T47D (cell line): ENCODE measurements around the gene RBFOX1.

ENCODE experiments used
- DNase-seq, 2 experiments: peaks; one replicate each; pipeline versions ENCODE4 v3.0.0 to v3.0.0-alpha.2; 2011 to 2012; ENCODE audit warnings: low read depth in 1 of 2, low spot score in 1 of 2
- JUND ChIP-seq: IDR thresholded peaks from 2 replicates; pipeline ENCODE4 v1.6.1; 2012; ENCODE audit warnings: low read depth
- in situ Hi-C: cut with HindIII; loops from 2 replicates; pipeline ENCODE4 v1.10.0; 2016; ENCODE audit warnings: low sequenced_read_pairs, low pct_unique_long_range_greater_than_20kb

RBFOX1 gene

GRCh38 chr16:7561908-7562405 lies 229.3 kb downstream of the RBFOX1 start:
- in situ Hi-C loops, result no loop called here
- no peak for DNase-seq
- no peak for TF ChIP-seq JUND

GRCh38 chr16:7566360-7566759 lies 233.7 kb downstream of the RBFOX1 start:
- TF ChIP-seq JUND, result no peak
- DNase-seq, result no peak
- in situ Hi-C loops, result no loop called here

GRCh38 chr16:7571366-7571765 lies 238.7 kb downstream of the RBFOX1 start:
- TF ChIP-seq JUND, result no peak
- in situ Hi-C loops, result no loop called here
- no peak for DNase-seq

GRCh38 chr16:7577588-7577987 lies 244.9 kb downstream of the RBFOX1 start:
- DNase-seq, result no peak
- TF ChIP-seq JUND, result no peak
- in situ Hi-C loops, result no loop called here

- TF ChIP-seq JUND, result no peak
- in situ Hi-C loops, result no loop called here
- no peak for DNase-seq
Measured at GRCh38 chr16:7579454-7579853, 246.8 kb downstream of the RBFOX1 start.

- in situ Hi-C loops, result no loop called here
- TF ChIP-seq JUND, result no peak
- DNase-seq, result no peak
Measured at GRCh38 chr16:7581175-7581574, 248.5 kb downstream of the RBFOX1 start.

GRCh38 chr16:7583396-7583795 lies 250.8 kb downstream of the RBFOX1 start:
- in situ Hi-C loops, result no loop called here
- DNase-seq, result no peak
- TF ChIP-seq JUND, result no peak

- no peak for DNase-seq
- no peak for TF ChIP-seq JUND
- in situ Hi-C loops, result no loop called here
Measured at GRCh38 chr16:7584561-7584960, 251.9 kb downstream of the RBFOX1 start.

GRCh38 chr16:7585705-7586104 lies 253.1 kb downstream of the RBFOX1 start:
- no peak for DNase-seq
- no peak for TF ChIP-seq JUND
- in situ Hi-C loops, result no loop called here

GRCh38 chr16:7590934-7591333 lies 258.3 kb downstream of the RBFOX1 start:
- no peak for TF ChIP-seq JUND
- no peak for DNase-seq
- in situ Hi-C loops, result no loop called here

- no peak for DNase-seq
- in situ Hi-C loops, result no loop called here
- TF ChIP-seq JUND, result no peak
Measured at GRCh38 chr16:7596308-7596707, 263.7 kb downstream of the RBFOX1 start.

- no peak for TF ChIP-seq JUND
- in situ Hi-C loops, result no loop called here
Measured at GRCh38 chr16:7597677-7598076, 265.0 kb downstream of the RBFOX1 start.

GRCh38 chr16:7601100-7601499 lies 268.5 kb downstream of the RBFOX1 start:
- no peak for TF ChIP-seq JUND
- no peak for DNase-seq
- in situ Hi-C loops, result no loop called here

More at GRCh38 chr16:7597677-7598076, 265.0 kb downstream of the RBFOX1 start:
- no peak for DNase-seq

GRCh38 chr16:7602291-7602950 lies 269.8 kb downstream of the RBFOX1 start:
- in situ Hi-C loops, result no loop called here
- no peak for TF ChIP-seq JUND
- DNase-seq, result no peak
